Glutamatergic neuron (in vitro differentiated cells): Measurements from ENCODE around the gene NPHP1. TPM values are rescaled to one million over a fixed set of nuclear protein-coding genes. Genes with fewer than 3 reads are reported as not detected.

Experiments used
- microRNA-seq: library from miRNA; unstranded; fragments of <30 nt; microRNA quantifications from one replicate; pipeline ENCODE4, GENCODE V29; 2020; ENCODE audit not compliant: unreplicated experiment
- total RNA-seq: library from RNA; stranded (reverse); fragmentation: NEBNext Ultra II Directional; extraction: Animal tissue kit (Norgen Biotek cat#: 25700); gene quantifications from one replicate; pipeline ENCODE4 v1.2.1, GENCODE V29; 2021; ENCODE audit not compliant: unreplicated experiment

The NPHP1 gene
- total RNA-seq, 1 donor from 2014 or later, result 2.5 TPM

Small RNAs within 50 kb of the gene (microRNA-seq; reads per million reads assigned to microRNA genes)
- not detected for gene MIR4436B1

Other genes with a start within 250 kb of the NPHP1 start
- 0.49 TPM for gene MALL, start 89.2 kb downstream of the NPHP1 start, total RNA-seq
- 16.8 TPM for gene MTLN, start 7.5 kb upstream of the NPHP1 start, total RNA-seq